ENCODE measurements around the gene USP5. TPM values are rescaled to one million over a fixed set of nuclear protein-coding genes. Genes with fewer than 3 reads are reported as not detected.
"Not testable (repeated sequence)": the region's sequence is repeated elsewhere in the genome, so short reads cannot be mapped to it uniquely, and the experiment has no call there.

The USP5 gene
- total RNA-seq, 3 donors from 2014 or later (not counting 1 experiment from before 2014, with no cell fraction given) = 48.3 to 67.2 (median 57.2) TPM

- H3K27ac Mint-ChIP-seq = peak overlapping the region; percentile 72 to 84
- WGBS (ENCODE audit: insufficient coverage) = 19% methylated on average over 22 of the region's 22 CpGs
- DNase-seq = peak in 1 of 2 donors; percentile 36
- Histone ChIP-seq H3K4me1 (ENCODE audit: control insufficient read depth, insufficient read depth, low read length) (peaks cover 51% of the 10 kb centered on the region), H3K27me3 (ENCODE audit: control insufficient read depth, insufficient read depth, low read length) (no peaks in the 10 kb centered on the region), H3K36me3 (ENCODE audit: control insufficient read depth, insufficient read depth, low read length) (peaks cover 26% of the 10 kb centered on the region), H3K4me3 (ENCODE audit: low read length) (peak overlapping the region; percentile 48), H3K9me3 (ENCODE audit: control insufficient read depth, insufficient read depth, low read length) (no peaks in the 10 kb centered on the region), H3K27ac (ENCODE audit: low read length) (peak overlapping the region; percentile 47)
- no peaks in the 10 kb centered on the region for H3K27me3 Mint-ChIP-seq (ENCODE audit: low read depth in 2 of 2)
- H3K4me1 Mint-ChIP-seq = peaks cover 38 to 53% of the 10 kb centered on the region in 2 donors
- H3K9me3 Mint-ChIP-seq = no peaks in the 10 kb centered on the region
- ATAC-seq = no peak
- H3K4me3 Mint-ChIP-seq = peak overlapping the region; percentile 82
- intact Hi-C loops (cut with micrococcal nuclease) = loop anchor here (1.0 kb wide), 3 partner anchors 16 to 245 kb away; partner anchors contain the start of genes C1R and USP5
- no peak for TF ChIP-seq CTCF (IDR thresholded peaks at IDR 0.05)
- no peaks in the 10 kb centered on the region for H3K36me3 Mint-ChIP-seq
These were observed 16.5 kb downstream of the USP5 start for GRCh38 chr12:6868211-6869048.

DNA sequence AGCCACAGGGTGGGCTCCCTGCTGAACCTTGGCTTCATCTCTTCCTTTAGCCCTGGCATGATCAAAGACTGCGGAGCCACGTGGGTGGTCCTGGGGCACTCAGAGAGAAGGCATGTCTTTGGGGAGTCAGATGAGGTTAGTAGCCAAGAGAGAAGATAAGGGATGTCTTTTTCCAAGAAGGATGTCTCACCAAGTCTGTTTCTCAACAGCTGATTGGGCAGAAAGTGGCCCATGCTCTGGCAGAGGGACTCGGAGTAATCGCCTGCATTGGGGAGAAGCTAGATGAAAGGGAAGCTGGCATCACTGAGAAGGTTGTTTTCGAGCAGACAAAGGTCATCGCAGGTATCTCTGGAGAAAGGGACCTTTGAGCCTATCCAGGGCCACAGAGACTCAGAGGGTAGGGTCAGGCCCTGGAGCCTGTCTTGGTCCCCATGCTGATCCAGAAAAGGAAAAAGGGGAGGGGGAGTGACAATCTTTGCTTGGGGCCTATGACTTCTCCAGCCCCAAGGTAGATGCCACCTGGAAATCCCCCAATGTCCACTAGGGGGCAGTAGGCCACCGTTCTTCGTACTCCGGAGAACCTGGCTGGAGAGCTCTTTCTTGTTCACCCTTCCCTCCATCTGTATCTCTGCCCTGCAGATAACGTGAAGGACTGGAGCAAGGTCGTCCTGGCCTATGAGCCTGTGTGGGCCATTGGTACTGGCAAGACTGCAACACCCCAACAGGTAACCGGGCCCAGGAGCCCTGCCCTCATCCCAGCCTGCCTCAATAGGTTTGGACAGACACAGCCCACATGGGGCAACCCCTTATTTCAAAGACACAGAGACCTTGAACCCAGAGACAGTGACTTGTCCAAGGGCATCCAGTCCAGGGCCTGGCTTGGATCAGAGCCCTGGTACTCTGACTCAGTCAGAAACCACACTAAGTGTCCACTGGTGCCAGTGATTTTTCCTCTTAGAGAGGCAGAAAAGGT lies 17.4 kb downstream of the USP5 start:
- Mint-ChIP-seq H3K27ac (peak overlapping the region; percentile 72 to 84), H3K4me3 (peak overlapping the region; percentile 82), H3K9me3 (no peaks in the 10 kb centered on the region), H3K36me3 (no peaks in the 10 kb centered on the region), H3K4me1 (peaks cover 44 to 58% of the 10 kb centered on the region in 2 donors), H3K27me3 (ENCODE audit: low read depth in 2 of 2) (no peaks in the 10 kb centered on the region)
- WGBS (ENCODE audit: insufficient coverage) = 47% methylated on average over 12 of the region's 12 CpGs
- peaks cover 23% of the 10 kb centered on the region for H3K36me3 ChIP-seq (ENCODE audit: control insufficient read depth, insufficient read depth, low read length)
- DNase-seq (peak; percentile 81 to 93), ATAC-seq (peak in 1 of 3 donors; percentile 7)
- no peaks in the 10 kb centered on the region for H3K27me3 ChIP-seq (ENCODE audit: control insufficient read depth, insufficient read depth, low read length)
- no peaks in the 10 kb centered on the region for H3K9me3 ChIP-seq (ENCODE audit: control insufficient read depth, insufficient read depth, low read length)
- H3K27ac ChIP-seq (ENCODE audit: low read length) = no peak overlapping the region
- peak; percentile 84 for TF ChIP-seq CTCF (IDR thresholded peaks at IDR 0.05)
- intact Hi-C loops (cut with micrococcal nuclease) = loop anchor here (1.0 kb wide), 3 partner anchors 17 to 244 kb away; partner anchors contain the start of genes C1R and USP5
- H3K4me1 ChIP-seq (ENCODE audit: control insufficient read depth, insufficient read depth, low read length) = peaks cover 60% of the 10 kb centered on the region
- no peak overlapping the region for H3K4me3 ChIP-seq (ENCODE audit: low read length)

- H3K36me3 Mint-ChIP-seq; H3K9me3 Mint-ChIP-seq; H3K27me3 Mint-ChIP-seq (ENCODE audit: low read depth in 2 of 2); DNase-seq; H3K27me3 ChIP-seq (ENCODE audit: control insufficient read depth, insufficient read depth, low read length); H3K27ac ChIP-seq (ENCODE audit: low read length); ATAC-seq; intact Hi-C loops (cut with micrococcal nuclease); H3K4me3 ChIP-seq (ENCODE audit: low read length); H3K9me3 ChIP-seq (ENCODE audit: control insufficient read depth, insufficient read depth, low read length): not testable (repeated sequence)
- Mint-ChIP-seq H3K4me3 (peak overlapping the region; percentile 52), H3K4me1 (peaks cover 44 to 64% of the 10 kb centered on the region in 2 donors), H3K27ac (peak overlapping the region in 1 of 2 donors; percentile 87)
- Histone ChIP-seq H3K36me3 (ENCODE audit: control insufficient read depth, insufficient read depth, low read length) (peaks cover 19% of the 10 kb centered on the region), H3K4me1 (ENCODE audit: control insufficient read depth, insufficient read depth, low read length) (peaks cover 62% of the 10 kb centered on the region)
- WGBS (ENCODE audit: insufficient coverage) = no CpG with 5 or more reads among the region's 4 CpGs
These were observed 18.4 kb downstream of the USP5 start for GRCh38 chr12:6870304-6870703.

All from natural killer cell (primary cell).